Measurements from ENCODE around the gene CDH13.

CDH13 gene

GRCh38 chr16:83629836-83630235 is 1003.1 kb downstream of the CDH13 start:
- TF ChIP-seq POU6F1 (CRISPR knock-in tag; IDR thresholded peaks at IDR 0.05; ENCODE audit: borderline replicate concordance, low read depth): no peak
- no peak for TF ChIP-seq ZNF8 (CRISPR knock-in tag; IDR thresholded peaks at IDR 0.05)
- TF ChIP-seq CSDC2 (CRISPR knock-in tag; IDR thresholded peaks at IDR 0.05): no peak
- TF ChIP-seq, protein P1, sequence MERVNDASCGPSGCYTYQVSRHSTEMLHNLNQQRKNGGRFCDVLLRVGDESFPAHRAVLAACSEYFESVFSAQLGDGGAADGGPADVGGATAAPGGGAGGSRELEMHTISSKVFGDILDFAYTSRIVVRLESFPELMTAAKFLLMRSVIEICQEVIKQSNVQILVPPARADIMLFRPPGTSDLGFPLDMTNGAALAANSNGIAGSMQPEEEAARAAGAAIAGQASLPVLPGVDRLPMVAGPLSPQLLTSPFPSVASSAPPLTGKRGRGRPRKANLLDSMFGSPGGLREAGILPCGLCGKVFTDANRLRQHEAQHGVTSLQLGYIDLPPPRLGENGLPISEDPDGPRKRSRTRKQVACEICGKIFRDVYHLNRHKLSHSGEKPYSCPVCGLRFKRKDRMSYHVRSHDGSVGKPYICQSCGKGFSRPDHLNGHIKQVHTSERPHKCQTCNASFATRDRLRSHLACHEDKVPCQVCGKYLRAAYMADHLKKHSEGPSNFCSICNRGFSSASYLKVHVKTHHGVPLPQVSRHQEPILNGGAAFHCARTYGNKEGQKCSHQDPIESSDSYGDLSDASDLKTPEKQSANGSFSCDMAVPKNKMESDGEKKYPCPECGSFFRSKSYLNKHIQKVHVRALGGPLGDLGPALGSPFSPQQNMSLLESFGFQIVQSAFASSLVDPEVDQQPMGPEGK (CRISPR knock-in tag; IDR thresholded peaks at IDR 0.05; ENCODE audit: borderline replicate concordance): no peak
- no peak for TF ChIP-seq ARNTL (CRISPR knock-in tag; IDR thresholded peaks at IDR 0.05; ENCODE audit: borderline replicate concordance, low read depth)
- no peak for TF ChIP-seq BACH2 (CRISPR knock-in tag; IDR thresholded peaks at IDR 0.05; ENCODE audit: borderline replicate concordance)
- no peak for TF ChIP-seq SNAI2 (CRISPR knock-in tag; IDR thresholded peaks at IDR 0.05)
- TF ChIP-seq CREB5 (CRISPR knock-in tag; IDR thresholded peaks at IDR 0.05; ENCODE audit: low read depth): no peak
- TF ChIP-seq CSRNP3 (CRISPR knock-in tag; IDR thresholded peaks at IDR 0.05): no peak
- no peak for ATAC-seq

- TF ChIP-seq CSDC2 (CRISPR knock-in tag; IDR thresholded peaks at IDR 0.05) (no peak), OSR1 (CRISPR knock-in tag; IDR thresholded peaks at IDR 0.05) (no peak), ZNF8 (CRISPR knock-in tag; IDR thresholded peaks at IDR 0.05) (no peak), ARNTL (CRISPR knock-in tag; IDR thresholded peaks at IDR 0.05; ENCODE audit: borderline replicate concordance, low read depth) (no peak), ESRRG (CRISPR knock-in tag; IDR thresholded peaks at IDR 0.05) (no peak), PPARA (CRISPR knock-in tag; IDR thresholded peaks at IDR 0.05; ENCODE audit: borderline replicate concordance) (no peak), ZNF70 (CRISPR knock-in tag; IDR thresholded peaks at IDR 0.05) (no peak), ZFP3 (CRISPR knock-in tag; IDR thresholded peaks at IDR 0.05) (no peak), CREB5 (CRISPR knock-in tag; IDR thresholded peaks at IDR 0.05; ENCODE audit: low read depth) (no peak), TOX (CRISPR knock-in tag; IDR thresholded peaks at IDR 0.05; ENCODE audit: borderline replicate concordance) (no peak), ISL1 (CRISPR knock-in tag; IDR thresholded peaks at IDR 0.05) (no peak), CSRNP3 (CRISPR knock-in tag; IDR thresholded peaks at IDR 0.05) (no peak), ZNF565 (CRISPR knock-in tag; conservative IDR thresholded peaks at IDR 0.05; ENCODE audit: low read depth) (no peak), RARB (CRISPR knock-in tag; IDR thresholded peaks at IDR 0.05) (no peak), BACH2 (CRISPR knock-in tag; IDR thresholded peaks at IDR 0.05; ENCODE audit: borderline replicate concordance) (no peak), POU6F1 (CRISPR knock-in tag; IDR thresholded peaks at IDR 0.05; ENCODE audit: borderline replicate concordance, low read depth) (no peak), TSHZ2 (CRISPR knock-in tag; IDR thresholded peaks at IDR 0.05) (no peak), GLIS3 (CRISPR knock-in tag; IDR thresholded peaks at IDR 0.05) (no peak), TCF4 (CRISPR knock-in tag; IDR thresholded peaks at IDR 0.05; ENCODE audit: borderline replicate concordance) (no peak)
- TF ChIP-seq, protein P1 (CRISPR knock-in tag; IDR thresholded peaks at IDR 0.05; ENCODE audit: borderline replicate concordance): no peak
- no peak for ATAC-seq
Observed at GRCh38 chr16:83630979-83631378, 1004.2 kb downstream of the CDH13 start.

Measured in SK-N-SH treated with all-trans-retinoic acid at 6 μM for 48 hours (cell line).